Measurements from ENCODE around the gene SPATA13. TPM values are rescaled to one million over a fixed set of nuclear protein-coding genes. Genes with fewer than 3 reads are reported as not detected.

SPATA13 gene
- total and polyA plus RNA-seq, 2 donors from 2014 or later = 12.3 to 69.2 TPM

- no peaks in the 10 kb centered on the region for H3K27me3 ChIP-seq (ENCODE audit: control insufficient read depth, insufficient read depth, low read length)
- FAIRE-seq = no peak
- H3K27ac ChIP-seq (ENCODE audit: low read depth in 2 of 2, low read length in 2 of 2) = no peak overlapping the region
- H3K36me3 ChIP-seq (ENCODE audit: control insufficient read depth in 2 of 3, insufficient read depth in 3 of 3, low read length in 3 of 3) = no peaks in the 10 kb centered on the region
- H3K4me1 ChIP-seq (ENCODE audit: control insufficient read depth in 2 of 3, insufficient read depth in 2 of 3, low read depth in 1 of 3, low read length in 3 of 3) = peaks cover 0 to 8% (median 3%) of the 10 kb centered on the region in 3 donors
- no peaks in the 10 kb centered on the region for H3K9me3 ChIP-seq (ENCODE audit: control insufficient read depth in 2 of 3, insufficient read depth in 1 of 3, low read length in 3 of 3)
- intact Hi-C loops (cut with DNase I) = no loop called here
- no peak for DNase-seq
- no peak overlapping the region for H3K4me3 ChIP-seq (ENCODE audit: low read length in 3 of 3)
- TF ChIP-seq CTCF (IDR thresholded peaks at IDR 0.05; ENCODE audit: borderline replicate concordance, extremely low read depth, insufficient read depth) = no peak
- H3K9ac ChIP-seq (ENCODE audit: low read length in 3 of 3) = no peak overlapping the region
These were observed 38.0 kb upstream of the SPATA13 start for GRCh38 chr13:24122569-24122968.

- no peak overlapping the region for H3K27ac ChIP-seq (ENCODE audit: low read depth in 2 of 2, low read length in 2 of 2)
- no peak for DNase-seq
- no peak overlapping the region for H3K4me3 ChIP-seq (ENCODE audit: low read length in 3 of 3)
- no peak overlapping the region for H3K9ac ChIP-seq (ENCODE audit: low read length in 3 of 3)
- FAIRE-seq = no peak
- no peaks in the 10 kb centered on the region for H3K36me3 ChIP-seq (ENCODE audit: control insufficient read depth in 2 of 3, insufficient read depth in 3 of 3, low read length in 3 of 3)
- no peak for TF ChIP-seq CTCF (IDR thresholded peaks at IDR 0.05; ENCODE audit: borderline replicate concordance, extremely low read depth, insufficient read depth)
- H3K4me1 ChIP-seq (ENCODE audit: control insufficient read depth in 2 of 3, insufficient read depth in 2 of 3, low read depth in 1 of 3, low read length in 3 of 3) = peaks cover 0 to 8% (median 3%) of the 10 kb centered on the region in 3 donors
- H3K27me3 ChIP-seq (ENCODE audit: control insufficient read depth, insufficient read depth, low read length) = no peaks in the 10 kb centered on the region
- intact Hi-C loops (cut with DNase I) = no loop called here
- H3K9me3 ChIP-seq (ENCODE audit: control insufficient read depth in 2 of 3, insufficient read depth in 1 of 3, low read length in 3 of 3) = no peaks in the 10 kb centered on the region
These were observed 36.8 kb upstream of the SPATA13 start for GRCh38 chr13:24123761-24124160.

GRCh38 chr13:24124789-24125476 is 35.6 kb upstream of the SPATA13 start:
- H3K27ac ChIP-seq (ENCODE audit: low read depth in 2 of 2, low read length in 2 of 2) = no peak overlapping the region
- H3K27me3 ChIP-seq (ENCODE audit: control insufficient read depth, insufficient read depth, low read length) = no peaks in the 10 kb centered on the region
- H3K36me3 ChIP-seq (ENCODE audit: control insufficient read depth in 2 of 3, insufficient read depth in 3 of 3, low read length in 3 of 3) = no peaks in the 10 kb centered on the region
- FAIRE-seq (no peak), DNase-seq (no peak)
- peaks cover 0 to 6% (median 0%) of the 10 kb centered on the region in 3 donors for H3K4me1 ChIP-seq (ENCODE audit: control insufficient read depth in 2 of 3, insufficient read depth in 2 of 3, low read depth in 1 of 3, low read length in 3 of 3)
- H3K9me3 ChIP-seq (ENCODE audit: control insufficient read depth in 2 of 3, insufficient read depth in 1 of 3, low read length in 3 of 3) = no peaks in the 10 kb centered on the region
- intact Hi-C loops (cut with DNase I) = no loop called here
- TF ChIP-seq CTCF (IDR thresholded peaks at IDR 0.05; ENCODE audit: borderline replicate concordance, extremely low read depth, insufficient read depth) = no peak
- H3K4me3 ChIP-seq (ENCODE audit: low read length in 3 of 3) = no peak overlapping the region
- no peak overlapping the region for H3K9ac ChIP-seq (ENCODE audit: low read length in 3 of 3)

All from kidney (tissue), 14 donors.